Measurements from ENCODE around the gene FAM81A.
"Not testable (repeated sequence)": the region's sequence is repeated elsewhere in the genome, so short reads cannot be mapped to it uniquely, and the experiment has no call there.

- not testable (repeated sequence) for TF ChIP-seq CTCF, POLR2A, POLR2AphosphoS5 (IDR thresholded peaks at IDR 0.05)
Measured at GRCh38 chr15:59475161-59475560, 37.2 kb downstream of the FAM81A start.

All from transverse colon (tissue), 4 donors.